IPS DF 19.7 (cell line): ENCODE data around the gene EDC4.
"Not testable (repeated sequence)": the region's sequence is repeated elsewhere in the genome, so short reads cannot be mapped to it uniquely, and the experiment has no call there.

Source experiments
- DNase-seq: peaks from one replicate; pipeline ENCODE4 v3.0.0-alpha.2; 2013; ENCODE audit warnings: low read depth, low spot score

EDC4 gene

GRCh38 chr16:67872631-67873434 is at the start of gene EDC4:
EDC4 (plus strand) TSS chr16:67873052; CDS start chr16:67873262, 210 bp downstream.
- no peak for DNase-seq

GRCh38 chr16:67825119-67825518 is 47.7 kb upstream of the EDC4 start:
- DNase-seq, result no peak

- DNase-seq, result no peak
Measured at GRCh38 chr16:67825906-67826305, 46.9 kb upstream of the EDC4 start.

- no peak for DNase-seq
Measured at GRCh38 chr16:67828651-67829050, 44.2 kb upstream of the EDC4 start.

- DNase-seq, result no peak
Measured at GRCh38 chr16:67833030-67833414, 39.8 kb upstream of the EDC4 start.

- DNase-seq, result no peak
Measured at GRCh38 chr16:67833415-67834241, 39.2 kb upstream of the EDC4 start.

GRCh38 chr16:67834242-67834614 is 38.6 kb upstream of the EDC4 start:
- DNase-seq, result no peak

GRCh38 chr16:67837190-67837589 is 35.7 kb upstream of the EDC4 start:
- not testable (repeated sequence) for DNase-seq

GRCh38 chr16:67837811-67838210 is 35.0 kb upstream of the EDC4 start:
- DNase-seq, result no peak

GRCh38 chr16:67841198-67841815 is 31.5 kb upstream of the EDC4 start:
- no peak for DNase-seq

GRCh38 chr16:67841816-67842508 is 30.9 kb upstream of the EDC4 start, which contains the start of gene THAP11:
THAP11 (plus strand) TSS chr16:67842320; CDS start chr16:67842555, 235 bp downstream.
- no peak for DNase-seq

- DNase-seq, result no peak
Measured at GRCh38 chr16:67842509-67843342, 30.1 kb upstream of the EDC4 start.

GRCh38 chr16:67843343-67843765 is 29.5 kb upstream of the EDC4 start:
- no peak for DNase-seq

- no peak for DNase-seq
Measured at GRCh38 chr16:67844497-67844896, 28.4 kb upstream of the EDC4 start.

- no peak for DNase-seq
Measured at GRCh38 chr16:67845291-67846062, 27.4 kb upstream of the EDC4 start.

- DNase-seq, result no peak
Measured at GRCh38 chr16:67846063-67846319, 26.9 kb upstream of the EDC4 start.

GRCh38 chr16:67846320-67847063 is 26.4 kb upstream of the EDC4 start, which contains the start of gene NUTF2:
NUTF2 (plus strand) TSS chr16:67846933; CDS start chr16:67865131, 18,198 bp downstream.
- DNase-seq, result peak; percentile 94

GRCh38 chr16:67847064-67847861 is 25.6 kb upstream of the EDC4 start, which contains the start of gene CENPT:
CENPT (minus strand) TSS chr16:67847693; CDS start chr16:67833859, 13,834 bp downstream.
- DNase-seq, result no peak
